GM12878 (cell line): ENCODE results near the gene PLXND1. TPM values are rescaled to one million over a fixed set of nuclear protein-coding genes. Genes with fewer than 3 reads are reported as not detected.

Source experiments
- ATAC-seq: fragments of 200-7000 bp; cut with Tn5 transposase; 3 replicates; pipeline ENCODE4 v1.9.1; 2020; ENCODE audit warnings: mild to moderate bottlenecking, moderate library complexity
- BruUV-seq: library from RNA; stranded (reverse); fragments of 400-500 nt; replicated peaks from 2 replicates; lab custom pipeline; 2021; lab: Mats Ljungman, UMichigan
- CTCF ChIA-PET: fragments of 300-600 bp; sonication (Branson Sonifier 250); formaldehyde crosslinking; extraction: SDS; loops from one replicate; lab custom pipeline; 2021; ENCODE audit warnings: inconsistent platforms; lab: Yijun Ruan, JAX
- POLR2A ChIA-PET: fragments of 350-600 bp; formaldehyde crosslinking; extraction: SDS; loops from one replicate; lab custom pipeline; 2021; ENCODE audit warnings: inconsistent platforms; lab: Charles Lee
- RAD21 ChIA-PET: fragments of 300-600 bp; sonication (Branson Sonifier 250); formaldehyde crosslinking; loops from one replicate; lab custom pipeline; 2023; ENCODE audit warnings: antibody characterized with exemption; ENCODE audit not compliant: unreplicated experiment; lab: Charles Lee
- SMC1A ChIA-PET: fragments of 300-600 bp; sonication (Branson Sonifier 250); formaldehyde crosslinking; loops from one replicate; lab custom pipeline; 2023; ENCODE audit not compliant: unreplicated experiment, uncharacterized antibody; lab: Charles Lee
- DNase-seq: peaks from one replicate; pipeline ENCODE4 v3.0.0-alpha.2; 2011; ENCODE audit warnings: low read depth, low spot score
- FAIRE-seq: peaks from 3 replicates; lab custom pipeline; 2011; peaks lifted over from hg19 to GRCh38; lab: Jason Lieb, UNC
- H2AFZ ChIP-seq: 2 replicates; pipeline ENCODE4 v1.6.0; 2011; ENCODE audit warnings: low read depth, low read length, control low read depth; ENCODE audit not compliant: control insufficient read depth
- H3K27ac ChIP-seq: 2 replicates; pipeline ENCODE4 v1.5.1; 2011; ENCODE audit warnings: control low read depth; ENCODE audit not compliant: control insufficient read depth, insufficient read depth
- H3K27me3 ChIP-seq, 2 experiments: replicated peaks in 1 of 2; 2 replicates each; pipeline versions ENCODE4 v1.6.0 to v1.6.1; 2011; ENCODE audit warnings: low read length in 1 of 2; ENCODE audit not compliant: control insufficient read depth in 2 of 2, insufficient read depth in 2 of 2
- H3K36me3 ChIP-seq, 2 experiments: 2 replicates each; pipeline ENCODE4 v1.5.1; 2011; ENCODE audit warnings: low read length in 1 of 2; ENCODE audit not compliant: control insufficient read depth in 2 of 2, insufficient read depth in 2 of 2
- H3K4me1 ChIP-seq: 2 replicates; pipeline ENCODE4 v1.6.1; 2011; ENCODE audit warnings: mild to moderate bottlenecking, low read length, moderate library complexity, mixed read lengths; ENCODE audit not compliant: control insufficient read depth, insufficient read depth
- H3K4me2 ChIP-seq: 2 replicates; pipeline ENCODE4 v1.6.0; 2011; ENCODE audit warnings: control low read depth; ENCODE audit not compliant: control insufficient read depth, insufficient read depth
- H3K4me3 ChIP-seq: fragments of 200-600 bp; sonication (generic); 2 replicates; pipeline ENCODE4 v1.5.1; 2016
- H3K79me2 ChIP-seq: 2 replicates; pipeline ENCODE4 v1.6.0; 2011; ENCODE audit warnings: low read length; ENCODE audit not compliant: control insufficient read depth, insufficient read depth
- H3K9ac ChIP-seq: 2 replicates; pipeline ENCODE4 v1.8.0; 2011; ENCODE audit warnings: low read length, control low read depth, mixed read lengths; ENCODE audit not compliant: control insufficient read depth, insufficient read depth
- H3K9me3 ChIP-seq: replicated peaks from 3 replicates; pipeline ENCODE4 v1.5.1; 2011; ENCODE audit warnings: mild to moderate bottlenecking, low read length; ENCODE audit not compliant: control insufficient read depth, insufficient read depth
- H4K20me1 ChIP-seq: 2 replicates; pipeline ENCODE4 v1.6.0; 2011; ENCODE audit not compliant: control insufficient read depth, insufficient read depth
- E2F4 ChIP-seq: IDR thresholded peaks from 2 replicates; pipeline ENCODE4 v1.6.1; 2012; ENCODE audit warnings: low read depth, low read length, improper control_type of control experiment
- KDM1A ChIP-seq: fragments of 200-600 bp; sonication (generic); IDR thresholded peaks from 2 replicates; pipeline ENCODE4 v1.6.1; 2016; ENCODE audit warnings: borderline replicate concordance
- NRF1 ChIP-seq: conservative IDR thresholded peaks from 2 replicates; pipeline ENCODE4 v1.6.1; 2011; ENCODE audit warnings: mild to moderate bottlenecking, low read depth, low read length, improper control_type of control experiment
- SIX5 ChIP-seq: IDR thresholded peaks from 2 replicates; pipeline ENCODE4 v1.6.1; 2011; ENCODE audit warnings: mild to moderate bottlenecking, low read depth, low read length, moderate library complexity; ENCODE audit not compliant: severe bottlenecking
- SREBF1 ChIP-seq: IDR thresholded peaks from 2 replicates; pipeline ENCODE4 v1.6.1; 2012; ENCODE audit warnings: mild to moderate bottlenecking, low read length
- ZBTB11 ChIP-seq: fragments of 450-650 bp; formaldehyde crosslinking; IDR thresholded peaks from 2 replicates; pipeline ENCODE4 v1.5.0; 2022; ENCODE audit warnings: mild to moderate bottlenecking, missing genetic modification characterization
- WGBS: methylation state at CpG from one replicate; pipeline ENCODE4 v1.1.6; 2016; ENCODE audit warnings: low lambda C conversion rate; ENCODE audit not compliant: insufficient replicate concordance, insufficient coverage; ENCODE audit errors: missing lambda C conversion rate; 5-methylcytosine and 5-hydroxymethylcytosine counted together
- in situ Hi-C: fragments of 300-500 bp; cut with MboI; formaldehyde crosslinking; loops from 9 replicates; pipeline ENCODE4 v1.14.3; 2018; ENCODE audit warnings: mixed read lengths
- intact Hi-C: fragments of 100-400 bp; cut with micrococcal nuclease; formaldehyde crosslinking; loops from one replicate; pipeline ENCODE4 v1.14.2; 2022; ENCODE audit not compliant: unreplicated experiment
- polyA plus RNA-seq, 11 experiments: library from polyadenylated mRNA; depleted of rRNA in 4 of 11; unstranded in 6 of 11; stranded (reverse) in 5 of 11; fragments of >200 nt; fragmentation: Nextera tagmentation in 4 of 11; fragmentation: Illumina TruSeq in 1 of 11; extraction: Ambion mirVana in 4 of 11; extraction: Trizol in 1 of 11; gene quantifications; 1 replicate in 1 of 11; 2 replicates in 10 of 11; pipeline versions ENCODE4 v1.2.1 to v1.2.3, GENCODE V29; 2011 to 2016; ENCODE audit warnings: inconsistent platforms in 2 of 11, missing spikeins in 2 of 11, low read depth in 1 of 11
- total RNA-seq, 4 experiments: library from RNA; depleted of rRNA in 3 of 4; stranded (reverse); fragments of >200 nt in 3 of 4; fragmentation: Illumina TruSeq in 1 of 4; extraction: Trizol in 1 of 4; gene quantifications; 2 replicates each; pipeline versions ENCODE4 v1.2.1 to v1.2.3, GENCODE V29; 2013 to 2021
- TF ChIP-seq, protein P1 (sequence below): IDR thresholded peaks from 2 replicates; pipeline ENCODE4 v1.6.1; 2012; ENCODE audit warnings: low read length, inconsistent platforms

PLXND1 gene
- total and polyA plus RNA-seq, 10 of the 15 experiments (the other 5 are each of a cell fraction or from before 2014, with no cell fraction given): 0.01 to 2.3 (median 0.72) TPM; not detected in 7

- peaks cover 9% of the 10 kb centered on the region; the same call in 1 of the 2 replicates for H3K4me1 ChIP-seq
- no peak overlapping the region for H2AFZ ChIP-seq
- TF ChIP-seq E2F4: no peak
- TF ChIP-seq, protein P1, sequence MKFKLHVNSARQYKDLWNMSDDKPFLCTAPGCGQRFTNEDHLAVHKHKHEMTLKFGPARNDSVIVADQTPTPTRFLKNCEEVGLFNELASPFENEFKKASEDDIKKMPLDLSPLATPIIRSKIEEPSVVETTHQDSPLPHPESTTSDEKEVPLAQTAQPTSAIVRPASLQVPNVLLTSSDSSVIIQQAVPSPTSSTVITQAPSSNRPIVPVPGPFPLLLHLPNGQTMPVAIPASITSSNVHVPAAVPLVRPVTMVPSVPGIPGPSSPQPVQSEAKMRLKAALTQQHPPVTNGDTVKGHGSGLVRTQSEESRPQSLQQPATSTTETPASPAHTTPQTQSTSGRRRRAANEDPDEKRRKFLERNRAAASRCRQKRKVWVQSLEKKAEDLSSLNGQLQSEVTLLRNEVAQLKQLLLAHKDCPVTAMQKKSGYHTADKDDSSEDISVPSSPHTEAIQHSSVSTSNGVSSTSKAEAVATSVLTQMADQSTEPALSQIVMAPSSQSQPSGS: no peak
- no peak for TF ChIP-seq SREBF1
- TF ChIP-seq ZBTB11: no peak
- no peak for TF ChIP-seq NRF1
- no peak for TF ChIP-seq KDM1A
- no peak for TF ChIP-seq SIX5
- DNase-seq (no peak), FAIRE-seq (no peak), ATAC-seq (no peak)
- POLR2A ChIA-PET: interaction anchor here (0.5 to 0.6 kb wide), 2 partner anchors 58 to 303 kb away, joined by 3 to 5 read pairs; no protein-coding TSS in a partner anchor
- H3K4me2 ChIP-seq: no peak overlapping the region
- H3K27ac ChIP-seq: no peak overlapping the region
- CTCF ChIA-PET: no interaction called here
- 38% methylated on average over 12 of the region's 14 CpGs for WGBS
- no peaks in the 10 kb centered on the region for H4K20me1 ChIP-seq
- H3K4me3 ChIP-seq: no peak overlapping the region
- no peaks in the 10 kb centered on the region for H3K79me2 ChIP-seq
- RAD21 ChIA-PET: no interaction called here
- SMC1A ChIA-PET: no interaction called here
- no peak overlapping the region for H3K9ac ChIP-seq
- no TSS peak for BruUV-seq
- in situ Hi-C loops (no loop called here), intact Hi-C loops (loop anchor here (10.0 kb wide), 1 partner anchor 237 kb away; no protein-coding TSS in a partner anchor)
- H3K27me3 ChIP-seq: no peaks in the 10 kb centered on the region; a peak in 2 of 4 replicates
- H3K9me3 ChIP-seq: no peaks in the 10 kb centered on the region
- no peaks in the 10 kb centered on the region for H3K36me3 ChIP-seq
Observed at GRCh38 chr3:129621626-129622225, 15.2 kb upstream of the PLXND1 start.
